ENCODE results near the gene PIK3R1. TPM values are rescaled to one million over a fixed set of nuclear protein-coding genes. Genes with fewer than 3 reads are reported as not detected.

PIK3R1 gene
- total RNA-seq, 4 donors from 2014 or later, result 244 to 563 (median 329) TPM

DNA sequence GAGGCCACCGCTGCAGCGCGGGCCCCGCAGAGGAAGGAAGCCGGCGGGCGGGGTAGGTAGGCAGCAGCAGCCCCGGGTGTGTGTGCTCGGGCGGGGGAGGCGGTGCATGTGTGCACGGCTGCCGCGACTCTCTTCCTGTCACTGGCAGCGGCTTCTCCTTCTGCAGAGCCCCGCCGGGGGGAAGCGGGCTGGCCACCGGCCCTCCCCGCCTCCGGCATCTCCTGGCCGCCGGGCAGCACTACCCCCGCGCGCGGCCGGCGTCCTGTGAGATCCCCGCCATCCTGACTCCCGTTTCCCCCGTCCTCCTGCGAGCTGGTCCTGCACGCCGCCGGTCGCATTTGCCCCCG is 315 bp downstream of the PIK3R1 start:
- H3K27ac ChIP-seq (replicated peaks in 1 of 4), result peak overlapping the region; percentile 93 to 98 (median 98)
- intact Hi-C loops (cut with DNase I), result loop anchor here (5.0 kb wide), 4 partner anchors 36 to 969 kb away; no protein-coding TSS in a partner anchor
- H3K36me3 ChIP-seq, result peaks cover 0 to 4% (median 0%) of the 10 kb centered on the region in 4 donors
- peaks cover 6 to 36% (median 28%) of the 10 kb centered on the region in 4 donors for H3K4me1 ChIP-seq
- DNase-seq (ENCODE audit: extremely low spot score), result no peak
- H3K9me3 ChIP-seq, result no peaks in the 10 kb centered on the region
- peaks cover 0 to 6% (median 0%) of the 10 kb centered on the region in 4 donors for H3K27me3 ChIP-seq
- 0% methylated on average over 8 of the region's 38 CpGs for WGBS
- TF ChIP-seq POLR2AphosphoS5 (IDR thresholded peaks at IDR 0.05) (no peak), POLR2A (IDR thresholded peaks at IDR 0.05; ENCODE audit: low read depth) (no peak), EP300 (IDR thresholded peaks at IDR 0.05) (no peak)
- TF ChIP-seq, protein P1, sequence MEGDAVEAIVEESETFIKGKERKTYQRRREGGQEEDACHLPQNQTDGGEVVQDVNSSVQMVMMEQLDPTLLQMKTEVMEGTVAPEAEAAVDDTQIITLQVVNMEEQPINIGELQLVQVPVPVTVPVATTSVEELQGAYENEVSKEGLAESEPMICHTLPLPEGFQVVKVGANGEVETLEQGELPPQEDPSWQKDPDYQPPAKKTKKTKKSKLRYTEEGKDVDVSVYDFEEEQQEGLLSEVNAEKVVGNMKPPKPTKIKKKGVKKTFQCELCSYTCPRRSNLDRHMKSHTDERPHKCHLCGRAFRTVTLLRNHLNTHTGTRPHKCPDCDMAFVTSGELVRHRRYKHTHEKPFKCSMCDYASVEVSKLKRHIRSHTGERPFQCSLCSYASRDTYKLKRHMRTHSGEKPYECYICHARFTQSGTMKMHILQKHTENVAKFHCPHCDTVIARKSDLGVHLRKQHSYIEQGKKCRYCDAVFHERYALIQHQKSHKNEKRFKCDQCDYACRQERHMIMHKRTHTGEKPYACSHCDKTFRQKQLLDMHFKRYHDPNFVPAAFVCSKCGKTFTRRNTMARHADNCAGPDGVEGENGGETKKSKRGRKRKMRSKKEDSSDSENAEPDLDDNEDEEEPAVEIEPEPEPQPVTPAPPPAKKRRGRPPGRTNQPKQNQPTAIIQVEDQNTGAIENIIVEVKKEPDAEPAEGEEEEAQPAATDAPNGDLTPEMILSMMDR (IDR thresholded peaks at IDR 0.05), result no peak
- H3K4me3 ChIP-seq, result peak overlapping the region; percentile 87 to 98 (median 94)

DNA sequence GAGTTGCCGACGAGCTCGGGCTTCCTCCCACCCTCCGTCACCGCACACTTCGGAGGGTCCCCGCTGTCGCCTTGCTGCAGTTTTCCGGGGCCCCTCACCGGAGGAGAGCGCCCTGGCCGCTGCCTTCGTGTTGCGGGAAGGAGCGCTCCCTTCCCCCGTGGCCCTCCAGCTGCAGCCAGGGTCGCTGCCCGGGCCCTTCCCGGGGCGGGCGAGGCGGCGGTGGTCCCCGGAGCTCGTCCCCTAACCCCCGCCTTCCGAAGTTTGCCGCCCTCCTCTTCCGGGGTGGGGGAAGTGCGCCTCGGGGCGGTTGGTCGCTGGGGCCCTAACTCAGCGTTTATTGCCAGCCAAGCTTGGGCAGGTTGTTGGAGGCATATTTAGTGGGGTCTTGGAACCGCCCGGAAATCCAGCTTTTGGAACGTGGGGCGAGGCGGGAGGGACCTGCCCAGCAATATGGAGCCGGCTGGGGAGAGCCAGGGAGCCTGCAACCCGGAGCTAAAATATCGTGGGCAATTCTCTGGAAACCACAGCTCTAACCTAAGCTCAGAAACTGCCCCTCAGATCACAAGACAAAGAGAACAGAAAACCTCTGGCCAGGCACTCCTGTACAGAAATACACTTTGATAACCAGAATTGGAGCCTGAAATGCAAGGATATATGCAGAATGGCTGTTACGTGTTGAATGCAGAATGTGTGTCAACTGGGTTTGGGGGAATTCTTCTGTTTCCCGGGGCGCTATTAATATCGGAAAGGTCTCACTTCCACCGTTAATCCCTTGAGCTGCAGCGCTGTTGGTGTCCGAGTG is 890 bp downstream of the PIK3R1 start:
- no peak for TF ChIP-seq EP300 (IDR thresholded peaks at IDR 0.05)
- TF ChIP-seq POLR2A (IDR thresholded peaks at IDR 0.05; ENCODE audit: low read depth), result peak; percentile 10
- TF ChIP-seq, protein P1 (IDR thresholded peaks at IDR 0.05), result no peak
- peak in 1 of 2 donors; percentile 20 for TF ChIP-seq POLR2AphosphoS5 (IDR thresholded peaks at IDR 0.05)
- Histone ChIP-seq H3K4me3 (peak overlapping the region; percentile 87 to 98 (median 94)), H3K27me3 (peaks cover 0 to 6% (median 0%) of the 10 kb centered on the region in 4 donors), H3K36me3 (peaks cover 0 to 4% (median 0%) of the 10 kb centered on the region in 4 donors), H3K4me1 (peaks cover 6 to 42% (median 32%) of the 10 kb centered on the region in 4 donors), H3K9me3 (no peaks in the 10 kb centered on the region), H3K27ac (replicated peaks in 1 of 4) (peak overlapping the region; percentile 93 to 98 (median 98))
- intact Hi-C loops (cut with DNase I), result loop anchor here (5.0 kb wide), 4 partner anchors 36 to 969 kb away; no protein-coding TSS in a partner anchor
- no peak for DNase-seq (ENCODE audit: extremely low spot score)
- under 1% methylated on average over 21 of the region's 49 CpGs for WGBS

DNA sequence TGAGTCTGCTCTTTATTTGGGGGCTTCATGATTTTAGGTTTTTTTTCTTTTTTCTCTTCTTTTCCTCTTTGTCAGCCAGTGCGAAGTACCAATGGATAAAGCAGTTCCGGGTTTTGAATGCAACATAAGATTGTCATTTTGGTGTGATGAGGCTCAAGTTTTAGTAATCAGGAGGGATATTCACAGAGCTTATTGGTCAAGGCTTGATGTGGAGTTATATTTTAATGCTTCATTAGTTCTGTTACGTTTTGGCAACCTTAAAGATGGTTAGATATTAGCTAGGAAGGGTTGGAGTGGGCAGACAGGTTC is 1.4 kb downstream of the PIK3R1 start:
- intact Hi-C loops (cut with DNase I), result loop anchor here (5.0 kb wide), 4 partner anchors 35 to 970 kb away; no protein-coding TSS in a partner anchor
- TF ChIP-seq, protein P1 (IDR thresholded peaks at IDR 0.05), result no peak
- TF ChIP-seq POLR2A (IDR thresholded peaks at IDR 0.05; ENCODE audit: low read depth) (no peak), EP300 (IDR thresholded peaks at IDR 0.05) (no peak), POLR2AphosphoS5 (IDR thresholded peaks at IDR 0.05) (no peak)
- DNase-seq (ENCODE audit: extremely low spot score), result no peak
- peaks cover 6 to 47% (median 38%) of the 10 kb centered on the region in 4 donors for H3K4me1 ChIP-seq
- H3K4me3 ChIP-seq, result peak overlapping the region; percentile 87 to 98 (median 94)
- WGBS, result 2% methylated on average over 3 of the region's 3 CpGs
- no peaks in the 10 kb centered on the region for H3K9me3 ChIP-seq
- H3K27ac ChIP-seq (replicated peaks in 1 of 4), result peak overlapping the region; percentile 93 to 98 (median 98)
- H3K27me3 ChIP-seq, result peaks cover 0 to 6% (median 0%) of the 10 kb centered on the region in 4 donors
- peaks cover 0 to 4% (median 0%) of the 10 kb centered on the region in 4 donors for H3K36me3 ChIP-seq

DNA sequence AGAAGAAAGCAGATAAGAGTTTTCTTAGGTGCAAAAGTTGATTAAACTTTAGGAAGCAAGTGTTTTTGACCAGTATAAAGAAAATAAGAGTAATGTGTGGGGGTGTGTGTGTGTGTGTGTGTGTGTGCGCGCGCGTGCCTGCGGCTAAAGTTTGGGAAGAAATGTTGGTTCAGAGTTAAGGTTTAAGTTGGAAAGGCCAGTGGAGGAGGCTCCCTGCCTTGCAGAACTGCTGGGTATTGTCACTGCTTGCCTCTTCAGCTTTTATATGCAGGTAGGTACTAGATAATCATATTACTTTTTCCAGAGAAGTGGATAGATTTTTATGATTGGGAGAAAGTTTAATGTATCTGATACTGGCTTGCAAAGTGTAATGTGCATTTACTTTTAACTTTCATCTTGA is 2.0 kb downstream of the PIK3R1 start:
- no peaks in the 10 kb centered on the region for H3K9me3 ChIP-seq
- peak overlapping the region; percentile 93 to 98 (median 98) for H3K27ac ChIP-seq (replicated peaks in 1 of 4)
- TF ChIP-seq POLR2A (IDR thresholded peaks at IDR 0.05; ENCODE audit: low read depth), result no peak
- TF ChIP-seq EP300 (IDR thresholded peaks at IDR 0.05), result no peak
- TF ChIP-seq POLR2AphosphoS5 (IDR thresholded peaks at IDR 0.05), result no peak
- TF ChIP-seq, protein P1 (IDR thresholded peaks at IDR 0.05), result no peak
- DNase-seq (ENCODE audit: extremely low spot score), result no peak
- H3K27me3 ChIP-seq, result peaks cover 0 to 6% (median 0%) of the 10 kb centered on the region in 4 donors
- intact Hi-C loops (cut with DNase I), result loop anchor here (5.0 kb wide), 4 partner anchors 35 to 970 kb away; no protein-coding TSS in a partner anchor
- peak overlapping the region; percentile 87 to 98 (median 94) for H3K4me3 ChIP-seq
- H3K4me1 ChIP-seq, result peaks cover 12 to 53% (median 43%) of the 10 kb centered on the region in 4 donors
- H3K36me3 ChIP-seq, result peaks cover 0 to 4% (median 0%) of the 10 kb centered on the region in 4 donors
- WGBS, result 11% methylated on average over 5 of the region's 5 CpGs
